Measurements from ENCODE around the gene SLC18A2.

The SLC18A2 gene

DNA sequence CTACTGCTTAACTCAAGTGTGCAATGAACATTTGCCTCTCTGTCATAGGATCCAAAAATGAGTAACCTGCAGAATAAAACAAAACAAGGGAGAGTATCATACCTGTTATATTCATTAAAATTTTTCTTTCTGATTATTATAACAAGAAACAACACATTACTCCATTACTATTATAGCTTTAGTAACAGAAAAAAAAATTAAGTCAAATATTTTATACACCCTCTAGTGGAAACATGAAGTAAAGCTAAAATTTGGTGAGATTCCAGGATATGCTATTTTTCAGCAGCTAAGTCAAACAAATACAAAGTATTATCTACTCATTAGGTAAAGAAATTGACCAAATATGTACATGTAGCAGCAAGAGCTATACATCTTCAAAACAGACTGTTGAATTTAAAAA, 78.0 kb downstream of the SLC18A2 start:
- H3K9me3 ChIP-seq (ENCODE audit: control insufficient read depth, insufficient read depth, low read length) = no peaks in the 10 kb centered on the region
- H3K4me1 ChIP-seq (ENCODE audit: control insufficient read depth, insufficient read depth, low read length) = peaks cover 6% of the 10 kb centered on the region
- peaks cover 5% of the 10 kb centered on the region for H3K36me3 ChIP-seq (ENCODE audit: control insufficient read depth, insufficient read depth, low read length)
- no peak overlapping the region for H3K9ac ChIP-seq (ENCODE audit: low read depth, low read length)
- no peak overlapping the region for H3K4me3 ChIP-seq (ENCODE audit: low read depth, low read length)
- no peak overlapping the region for H3K27ac ChIP-seq (ENCODE audit: low read depth, low read length)
- H3K27me3 ChIP-seq (ENCODE audit: control insufficient read depth, insufficient read depth, low read length) = no peaks in the 10 kb centered on the region

DNA sequence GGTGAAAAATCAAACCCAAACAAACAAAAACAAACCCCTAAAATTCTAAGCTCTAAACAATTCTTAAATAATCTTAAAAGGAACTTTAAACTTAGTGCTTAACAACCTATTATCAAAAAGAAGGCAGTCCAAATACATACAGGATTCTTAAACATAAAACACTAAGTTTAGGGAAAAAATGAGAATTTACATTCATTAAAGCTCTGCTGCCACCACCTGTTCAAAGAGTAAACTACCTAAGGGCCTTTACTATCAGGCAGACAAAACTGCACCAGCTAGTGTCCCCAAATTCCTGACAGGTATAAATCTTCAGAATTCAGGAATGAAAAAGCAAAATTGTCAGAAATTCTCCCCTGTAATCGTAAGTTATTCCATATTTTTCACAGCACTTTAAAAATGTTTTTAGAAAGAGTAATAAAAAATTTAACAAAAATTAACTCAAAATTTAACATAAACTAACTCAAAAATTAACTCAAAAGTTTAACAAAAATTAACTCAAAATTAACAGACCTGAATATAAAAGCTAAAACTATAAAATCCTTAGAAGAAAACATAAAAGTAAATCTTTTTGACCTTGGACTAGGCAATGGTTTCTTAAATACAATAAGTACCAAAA, 79.2 kb downstream of the SLC18A2 start:
- Histone ChIP-seq H3K9me3 (ENCODE audit: control insufficient read depth, insufficient read depth, low read length) (no peaks in the 10 kb centered on the region), H3K4me3 (ENCODE audit: low read depth, low read length) (no peak overlapping the region), H3K9ac (ENCODE audit: low read depth, low read length) (no peak overlapping the region), H3K36me3 (ENCODE audit: control insufficient read depth, insufficient read depth, low read length) (peaks cover 5% of the 10 kb centered on the region), H3K27me3 (ENCODE audit: control insufficient read depth, insufficient read depth, low read length) (no peaks in the 10 kb centered on the region), H3K4me1 (ENCODE audit: control insufficient read depth, insufficient read depth, low read length) (peaks cover 6% of the 10 kb centered on the region), H3K27ac (ENCODE audit: low read depth, low read length) (no peak overlapping the region)

DNA sequence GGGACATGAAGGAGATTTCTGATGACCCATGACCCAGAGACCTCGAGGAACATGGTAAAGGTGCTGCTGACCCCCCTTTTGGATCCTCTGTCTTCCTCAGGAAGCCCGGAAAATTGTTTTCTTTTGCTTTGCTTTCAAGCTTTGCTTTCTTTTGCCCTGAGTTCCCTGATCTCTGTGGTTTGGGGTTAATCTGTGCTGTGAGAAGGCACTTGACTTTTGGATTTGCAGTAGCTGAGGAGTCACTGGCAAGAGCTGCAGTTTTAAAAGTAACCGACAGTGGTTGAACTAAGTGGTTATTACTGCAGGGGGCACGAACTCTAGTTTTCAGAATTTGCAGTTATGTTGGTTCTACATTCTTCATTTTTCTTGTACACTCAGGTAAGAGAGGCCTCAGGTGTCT, 81.3 kb downstream of the SLC18A2 start:
- Histone ChIP-seq H3K36me3 (ENCODE audit: control insufficient read depth, insufficient read depth, low read length) (peaks cover 9% of the 10 kb centered on the region), H3K27me3 (ENCODE audit: control insufficient read depth, insufficient read depth, low read length) (no peaks in the 10 kb centered on the region), H3K4me1 (ENCODE audit: control insufficient read depth, insufficient read depth, low read length) (peaks cover 12% of the 10 kb centered on the region), H3K4me3 (ENCODE audit: low read depth, low read length) (no peak overlapping the region), H3K9me3 (ENCODE audit: control insufficient read depth, insufficient read depth, low read length) (no peaks in the 10 kb centered on the region), H3K9ac (ENCODE audit: low read depth, low read length) (no peak overlapping the region), H3K27ac (ENCODE audit: low read depth, low read length) (no peak overlapping the region)

DNA sequence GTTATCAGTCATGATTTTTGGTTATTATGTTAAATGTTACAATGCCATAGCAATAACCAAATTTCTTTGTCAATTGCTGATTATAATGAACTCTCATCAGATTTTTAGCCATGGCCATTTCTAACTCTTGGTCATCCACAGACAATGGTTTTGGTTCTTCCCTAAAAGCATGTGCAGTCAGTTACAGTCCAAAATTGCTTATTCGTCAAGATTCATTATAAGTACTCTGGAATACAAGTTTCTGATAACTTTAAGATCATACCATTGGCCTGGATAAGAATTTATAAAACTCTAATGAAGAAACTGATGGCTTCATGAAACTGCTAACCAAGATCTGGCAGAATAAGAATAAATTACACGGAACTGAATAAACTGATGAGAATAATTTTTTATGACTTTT, 83.5 kb downstream of the SLC18A2 start:
- no peak overlapping the region for H3K4me3 ChIP-seq (ENCODE audit: low read depth, low read length)
- no peaks in the 10 kb centered on the region for H3K9me3 ChIP-seq (ENCODE audit: control insufficient read depth, insufficient read depth, low read length)
- H3K4me1 ChIP-seq (ENCODE audit: control insufficient read depth, insufficient read depth, low read length) = peaks cover 25% of the 10 kb centered on the region
- H3K36me3 ChIP-seq (ENCODE audit: control insufficient read depth, insufficient read depth, low read length) = peaks cover 4% of the 10 kb centered on the region; the same call in 1 of the 2 replicates
- no peak overlapping the region for H3K27ac ChIP-seq (ENCODE audit: low read depth, low read length)
- no peak overlapping the region for H3K9ac ChIP-seq (ENCODE audit: low read depth, low read length)
- no peaks in the 10 kb centered on the region for H3K27me3 ChIP-seq (ENCODE audit: control insufficient read depth, insufficient read depth, low read length)

GRCh38 chr10:117327262-117327661, 86.3 kb downstream of the SLC18A2 start:
- H3K27ac ChIP-seq (ENCODE audit: low read depth, low read length) = no peak overlapping the region
- H3K9ac ChIP-seq (ENCODE audit: low read depth, low read length) = no peak overlapping the region
- H3K4me3 ChIP-seq (ENCODE audit: low read depth, low read length) = no peak overlapping the region
- no peaks in the 10 kb centered on the region for H3K9me3 ChIP-seq (ENCODE audit: control insufficient read depth, insufficient read depth, low read length)
- H3K36me3 ChIP-seq (ENCODE audit: control insufficient read depth, insufficient read depth, low read length) = peaks cover 4% of the 10 kb centered on the region; the same call in 1 of the 2 replicates
- peaks cover 30% of the 10 kb centered on the region for H3K4me1 ChIP-seq (ENCODE audit: control insufficient read depth, insufficient read depth, low read length)
- no peaks in the 10 kb centered on the region for H3K27me3 ChIP-seq (ENCODE audit: control insufficient read depth, insufficient read depth, low read length)

Data from HUES48 (cell line).